ENCODE measurements around the gene FBXO27.

- TF ChIP-seq CTCF (IDR thresholded peaks at IDR 0.05) = no peak
- TF ChIP-seq FOXP1 (CRISPR knock-in tag; IDR thresholded peaks at IDR 0.05; ENCODE audit: borderline replicate concordance) = no peak
- no peak for TF ChIP-seq ZNF263 (CRISPR knock-in tag; IDR thresholded peaks at IDR 0.05; ENCODE audit: low read depth)
- TF ChIP-seq ETV6 (CRISPR knock-in tag; IDR thresholded peaks at IDR 0.05) = no peak
- no peak for TF ChIP-seq HMGXB4 (CRISPR knock-in tag; IDR thresholded peaks at IDR 0.05)
- no peak for TF ChIP-seq PREB (CRISPR knock-in tag; IDR thresholded peaks at IDR 0.05; ENCODE audit: borderline replicate concordance)
- no peak for TF ChIP-seq ZNF416 (CRISPR knock-in tag; IDR thresholded peaks at IDR 0.05)
- TF ChIP-seq JUN (CRISPR knock-in tag; IDR thresholded peaks at IDR 0.05) = no peak
- TF ChIP-seq SMAD3 (CRISPR knock-in tag; IDR thresholded peaks at IDR 0.05; ENCODE audit: borderline replicate concordance) = no peak
- TF ChIP-seq ZNF232 (CRISPR knock-in tag; IDR thresholded peaks at IDR 0.05) = no peak
- no peak for TF ChIP-seq PRRX2 (CRISPR knock-in tag; IDR thresholded peaks at IDR 0.05)
Observed at GRCh38 chr19:39054091-39054470, 21.7 kb upstream of the FBXO27 start.
